H1 (cell line): Measurements from ENCODE around the gene PLCB1. TPM values are rescaled to one million over a fixed set of nuclear protein-coding genes. Genes with fewer than 3 reads are reported as not detected.

ENCODE experiments used
- BACH1 ChIP-seq: IDR thresholded peaks from 2 replicates; pipeline ENCODE4 v1.6.1; 2012; ENCODE audit warnings: low read length, improper control_type of control experiment
- CBX5 ChIP-seq: fragments of 300-800, 300-1000 bp; sonication (generic); IDR thresholded peaks from 2 replicates; pipeline ENCODE4 v1.7.1; 2016; ENCODE audit warnings: antibody characterized with exemption, low read length, low read depth
- CBX8 ChIP-seq: fragments of 300-800, 300-1000 bp; sonication (generic); IDR thresholded peaks from 2 replicates; pipeline ENCODE4 v1.7.1; 2016; ENCODE audit warnings: low read depth, low read length, borderline replicate concordance
- JUND ChIP-seq: IDR thresholded peaks from 2 replicates; pipeline ENCODE4 v1.6.1; 2011; ENCODE audit warnings: mild to moderate bottlenecking, improper control_type of control experiment, low read length
- ZNF274 ChIP-seq: IDR thresholded peaks from 2 replicates; pipeline ENCODE4 v1.7.0; 2012; ENCODE audit warnings: low read length, borderline replicate concordance; ENCODE audit errors: extremely low read depth
- polyA plus RNA-seq, 7 experiments: library from polyadenylated mRNA; depleted of rRNA in 3 of 7; stranded (reverse) in 5 of 7; unstranded in 2 of 7; fragments of >200 nt in 5 of 7; fragments of 200-250 nt in 2 of 7; gene quantifications; 1 replicate in 5 of 7; 2 replicates in 1 of 7; 4 replicates in 1 of 7; pipeline versions ENCODE4 v1.2.1 to v1.2.3, GENCODE V29; 2011 to 2013; ENCODE audit warnings: missing spikeins in 2 of 7, mixed read lengths in 2 of 7
- total RNA-seq: library from RNA; stranded (reverse); fragmentation: NEBNext Ultra II Directional; extraction: Animal tissue kit (Norgen Biotek cat#: 25700); gene quantifications from 2 replicates; pipeline ENCODE4 v1.2.1, GENCODE V29; 2021

The PLCB1 gene
- total and polyA plus RNA-seq, 2 of the 8 experiments (the other 6 are each of a cell fraction or from before 2014, with no cell fraction given), result 2.6 to 9.1 TPM

GRCh38 chr20:8144282-8145245, 12.5 kb downstream of the PLCB1 start (continued):
- TF ChIP-seq CBX8 (no peak), JUND (no peak), CBX5 (no peak), ZNF274 (no peak), BACH1 (no peak)
